GM13976 (cell line): Measurements from ENCODE around the gene TGM2.
A peak's percentile ranks its signal among the peaks of the same experiment; 100 is the strongest.
"Not testable (repeated sequence)": the region's sequence is repeated elsewhere in the genome, so short reads cannot be mapped to it uniquely, and the experiment has no call there.

Experiments used
- DNase-seq: peaks from one replicate; pipeline ENCODE4 v3.0.0; 2012; ENCODE audit warnings: low spot score
- CTCF ChIP-seq: IDR thresholded peaks from 2 replicates; pipeline ENCODE4 v1.5.1; 2012; ENCODE audit warnings: borderline replicate concordance, mild to moderate bottlenecking; ENCODE audit not compliant: insufficient read depth; ENCODE audit errors: extremely low read depth, missing control alignments, control extremely low read depth
- in situ Hi-C: fragments of 300-500 bp; cut with MboI; formaldehyde crosslinking; loops from one replicate; pipeline ENCODE4 v1.12.0; 2022; ENCODE audit warnings: low sequenced_read_pairs, mixed read lengths, inconsistent platforms; ENCODE audit not compliant: unreplicated experiment

The TGM2 gene

GRCh38 chr20:38104285-38104684 lies 60.8 kb downstream of the TGM2 start:
- in situ Hi-C loops, result no loop called here
- DNase-seq, result no peak
- TF ChIP-seq CTCF, result no peak

GRCh38 chr20:38102206-38102605 lies 62.9 kb downstream of the TGM2 start:
- DNase-seq, in situ Hi-C loops: not testable (repeated sequence)

- DNase-seq, result no peak
- in situ Hi-C loops, result no loop called here
- no peak for TF ChIP-seq CTCF
These were observed 66.1 kb downstream of the TGM2 start for GRCh38 chr20:38098952-38099351.

- in situ Hi-C loops, result no loop called here
- DNase-seq, result no peak
- no peak for TF ChIP-seq CTCF
These were observed 69.9 kb downstream of the TGM2 start for GRCh38 chr20:38095017-38095686.

GRCh38 chr20:38094373-38094891 lies 70.6 kb downstream of the TGM2 start:
- DNase-seq, result peak; percentile 65
- no peak for TF ChIP-seq CTCF
- in situ Hi-C loops, result no loop called here

- DNase-seq, result no peak
- TF ChIP-seq CTCF, result no peak
- in situ Hi-C loops, result no loop called here
These were observed 71.4 kb downstream of the TGM2 start for GRCh38 chr20:38093641-38094077.

GRCh38 chr20:38092915-38093314 lies 72.2 kb downstream of the TGM2 start:
- DNase-seq, result no peak
- no peak for TF ChIP-seq CTCF
- in situ Hi-C loops, result no loop called here
